ENCODE measurements around the gene SERINC4. TPM values are rescaled to one million over a fixed set of nuclear protein-coding genes. Genes with fewer than 3 reads are reported as not detected.
"Not testable (repeated sequence)": the region's sequence is repeated elsewhere in the genome, so short reads cannot be mapped to it uniquely, and the experiment has no call there.

Gene SERINC4
- total RNA-seq (2014; rRNA removed; shearing (Covaris generic)) (not detected in 2 replicates), polyA plus RNA-seq (2016; fragmentation: Nextera tagmentation; extraction: Ambion mirVana) (not detected in 2 replicates)

GRCh38 chr15:43799945-43800285 lies at the start of gene SERINC4:
TSS of gene SERINC4 (minus strand) at chr15:43800220. CDS start at chr15:43799986, 234 bp downstream.
- H3K36me3 ChIP-seq (ENCODE audit: low read depth) = peaks cover 29% of the 10 kb centered on the region
- in situ Hi-C loops (cut with MboI) = no loop called here
- WGBS, 2 experiments (ENCODE audit: low coverage in 1 of 2, low lambda C conversion rate in 2 of 2, missing lambda C conversion rate in 2 of 2) = 74 to 75% methylated on average over 8 of the region's 8 CpGs

GRCh38 chr15:43845421-43845820 lies 45.4 kb upstream of the SERINC4 start:
- no peaks in the 10 kb centered on the region for H3K79me2 ChIP-seq (ENCODE audit: insufficient read depth)
- H3K9me3 ChIP-seq (ENCODE audit: low read depth) = no peaks in the 10 kb centered on the region
- in situ Hi-C loops (cut with MboI) = no loop called here
- H3K9ac ChIP-seq = no peak overlapping the region
- H3K27ac ChIP-seq = no peak overlapping the region
- TF ChIP-seq EZH2 (IDR thresholded peaks at IDR 0.05; ENCODE audit: insufficient read depth, poor library complexity, severe bottlenecking) (no peak), EZH2phosphoT487 (IDR thresholded peaks at IDR 0.05; ENCODE audit: insufficient read depth, low read depth) (no peak)
- DNase-seq = no peak
- H3K9me2 ChIP-seq (ENCODE audit: insufficient read depth) = no peaks in the 10 kb centered on the region
- no peaks in the 10 kb centered on the region for H4K20me1 ChIP-seq (ENCODE audit: insufficient read depth)
- no peaks in the 10 kb centered on the region for H3K4me1 ChIP-seq (ENCODE audit: insufficient read depth)
- no peaks in the 10 kb centered on the region for H3F3A ChIP-seq (ENCODE audit: insufficient read depth)
- H2AFZ ChIP-seq = no peak overlapping the region
- H3K36me3 ChIP-seq (ENCODE audit: low read depth) = no peaks in the 10 kb centered on the region
- H3K27me3 ChIP-seq (replicated peaks; ENCODE audit: insufficient read depth) = no peaks in the 10 kb centered on the region
- no peak overlapping the region for H3K4me2 ChIP-seq (ENCODE audit: unreplicated experiment)
- H3K4me3 ChIP-seq = no peak overlapping the region

More at GRCh38 chr15:43799945-43800285, at the start of gene SERINC4:
- Histone ChIP-seq H3K9ac (peak within 1 kb of the TSS; percentile 93), H3K4me1 (ENCODE audit: insufficient read depth) (peaks cover 43% of the 10 kb centered on the region), H3K4me2 (ENCODE audit: unreplicated experiment) (peak within 1 kb of the TSS; percentile 93), H4K20me1 (ENCODE audit: insufficient read depth) (peaks cover 5% of the 10 kb centered on the region; the same call in 1 of the 2 replicates), H2AFZ (peak within 1 kb of the TSS; percentile 84), H3K9me3 (ENCODE audit: low read depth) (no peaks in the 10 kb centered on the region), H3K79me2 (ENCODE audit: insufficient read depth) (peaks cover 41% of the 10 kb centered on the region), H3K27me3 (replicated peaks; ENCODE audit: insufficient read depth) (no peaks in the 10 kb centered on the region), H3K4me3 (peak within 1 kb of the TSS; percentile 94), H3K27ac (peak within 1 kb of the TSS; percentile 75), H3F3A (ENCODE audit: insufficient read depth) (peaks cover 70% of the 10 kb centered on the region), H3K9me2 (ENCODE audit: insufficient read depth) (no peaks in the 10 kb centered on the region)
- no peak for DNase-seq
- TF ChIP-seq EZH2 (IDR thresholded peaks at IDR 0.05; ENCODE audit: insufficient read depth, poor library complexity, severe bottlenecking) = no peak
- TF ChIP-seq EZH2phosphoT487 (IDR thresholded peaks at IDR 0.05; ENCODE audit: insufficient read depth, low read depth) = no peak

GRCh38 chr15:43832485-43832884 lies 32.5 kb upstream of the SERINC4 start:
- H3F3A ChIP-seq (ENCODE audit: insufficient read depth); H3K36me3 ChIP-seq (ENCODE audit: low read depth); H3K9me3 ChIP-seq (ENCODE audit: low read depth); in situ Hi-C loops (cut with MboI); H4K20me1 ChIP-seq (ENCODE audit: insufficient read depth); H2AFZ ChIP-seq; H3K4me1 ChIP-seq (ENCODE audit: insufficient read depth); H3K9ac ChIP-seq; H3K4me2 ChIP-seq (ENCODE audit: unreplicated experiment); H3K4me3 ChIP-seq; H3K27ac ChIP-seq; H3K27me3 ChIP-seq (replicated peaks; ENCODE audit: insufficient read depth); DNase-seq; H3K9me2 ChIP-seq (ENCODE audit: insufficient read depth): not testable (repeated sequence)
- H3K79me2 ChIP-seq (ENCODE audit: insufficient read depth) = peaks cover 21% of the 10 kb centered on the region
- 96 to 100% methylated on average over 6 of the region's 6 CpGs for WGBS, 2 experiments (ENCODE audit: low coverage in 1 of 2, low lambda C conversion rate in 2 of 2, missing lambda C conversion rate in 2 of 2)

GRCh38 chr15:43831519-43832052 lies 31.6 kb upstream of the SERINC4 start:
- WGBS, 2 experiments (ENCODE audit: low coverage in 1 of 2, low lambda C conversion rate in 2 of 2, missing lambda C conversion rate in 2 of 2) = 97 to 98% methylated on average over 14 of the region's 14 CpGs
- DNase-seq; H3K9ac ChIP-seq; H4K20me1 ChIP-seq (ENCODE audit: insufficient read depth); H2AFZ ChIP-seq; H3K9me3 ChIP-seq (ENCODE audit: low read depth); H3K27ac ChIP-seq; in situ Hi-C loops (cut with MboI); H3K27me3 ChIP-seq (replicated peaks; ENCODE audit: insufficient read depth); H3K4me3 ChIP-seq; H3K4me2 ChIP-seq (ENCODE audit: unreplicated experiment); H3K36me3 ChIP-seq (ENCODE audit: low read depth); H3K9me2 ChIP-seq (ENCODE audit: insufficient read depth): not testable (repeated sequence)
- H3K4me1 ChIP-seq (ENCODE audit: insufficient read depth) = 0 out of 2 replicates have a peak, but pooled peaks cover 11% of the 10 kb centered on the region
- H3F3A ChIP-seq (ENCODE audit: insufficient read depth) = peaks cover 12% of the 10 kb centered on the region; the same call in 1 of the 2 replicates
- H3K79me2 ChIP-seq (ENCODE audit: insufficient read depth) = peaks cover 28% of the 10 kb centered on the region

GRCh38 chr15:43830691-43831275 lies 30.8 kb upstream of the SERINC4 start:
- peaks cover 36% of the 10 kb centered on the region for H3K79me2 ChIP-seq (ENCODE audit: insufficient read depth)
- WGBS, 2 experiments (ENCODE audit: low coverage in 1 of 2, low lambda C conversion rate in 2 of 2, missing lambda C conversion rate in 2 of 2) = 97% methylated on average over 9 of the region's 9 CpGs
- not testable (repeated sequence) for H3K36me3 ChIP-seq (ENCODE audit: low read depth)

GRCh38 chr15:43829951-43830540 lies 30.0 kb upstream of the SERINC4 start:
- H4K20me1 ChIP-seq (ENCODE audit: insufficient read depth); H3K9me3 ChIP-seq (ENCODE audit: low read depth); H3K27me3 ChIP-seq (replicated peaks; ENCODE audit: insufficient read depth); in situ Hi-C loops (cut with MboI); H3K36me3 ChIP-seq (ENCODE audit: low read depth); H3K27ac ChIP-seq; H2AFZ ChIP-seq; H3K9me2 ChIP-seq (ENCODE audit: insufficient read depth); DNase-seq; H3K4me3 ChIP-seq; H3K9ac ChIP-seq; H3K4me2 ChIP-seq (ENCODE audit: unreplicated experiment): not testable (repeated sequence)
- H3F3A ChIP-seq (ENCODE audit: insufficient read depth) = peaks cover 12% of the 10 kb centered on the region; the same call in 1 of the 2 replicates
- 97 to 100% methylated on average over 9 of the region's 9 CpGs for WGBS, 2 experiments (ENCODE audit: low coverage in 1 of 2, low lambda C conversion rate in 2 of 2, missing lambda C conversion rate in 2 of 2)
- H3K4me1 ChIP-seq (ENCODE audit: insufficient read depth) = 0 out of 2 replicates have a peak, but pooled peaks cover 14% of the 10 kb centered on the region
- H3K79me2 ChIP-seq (ENCODE audit: insufficient read depth) = peaks cover 37% of the 10 kb centered on the region

More at GRCh38 chr15:43830691-43831275, 30.8 kb upstream of the SERINC4 start:
- H3K27ac ChIP-seq; H2AFZ ChIP-seq; H3K27me3 ChIP-seq (replicated peaks; ENCODE audit: insufficient read depth); H3K9me2 ChIP-seq (ENCODE audit: insufficient read depth); H3K9me3 ChIP-seq (ENCODE audit: low read depth); in situ Hi-C loops (cut with MboI); H3K4me2 ChIP-seq (ENCODE audit: unreplicated experiment); H3K9ac ChIP-seq; H3K4me3 ChIP-seq; H4K20me1 ChIP-seq (ENCODE audit: insufficient read depth); DNase-seq: not testable (repeated sequence)
- H3F3A ChIP-seq (ENCODE audit: insufficient read depth) = peaks cover 12% of the 10 kb centered on the region; the same call in 1 of the 2 replicates
- 0 out of 2 replicates have a peak, but pooled peaks cover 14% of the 10 kb centered on the region for H3K4me1 ChIP-seq (ENCODE audit: insufficient read depth)

Data from GM23248 (cell line).